ENCODE measurements around the gene RNF144A. TPM values are rescaled to one million over a fixed set of nuclear protein-coding genes. Genes with fewer than 3 reads are reported as not detected.

Gene RNF144A
- total and polyA plus RNA-seq, 2 donors (not counting 1 experiment from before 2014, with no cell fraction given) = 0.17 to 0.24 TPM

- Histone ChIP-seq H3K27me3 (ENCODE audit: control insufficient read depth, insufficient read depth, low read length) (no peaks in the 10 kb centered on the region), H3K4me3 (replicated peaks in 1 of 4; ENCODE audit: control extremely low read depth in 1 of 4, insufficient read depth in 1 of 4, low read depth in 3 of 4, low read length in 4 of 4) (no peak overlapping the region), H2AFZ (ENCODE audit: low read length) (no peak overlapping the region), H3K4me2 (ENCODE audit: extremely low read depth, insufficient read depth, low read length) (no peak overlapping the region), H3K9ac (ENCODE audit: insufficient read depth, low read length) (no peak overlapping the region), H3K79me2 (ENCODE audit: control insufficient read depth, insufficient read depth, low read length) (no peaks in the 10 kb centered on the region), H3K36me3 (ENCODE audit: control insufficient read depth, insufficient read depth, low read length) (no peaks in the 10 kb centered on the region), H4K20me1 (ENCODE audit: control insufficient read depth, extremely low read depth, insufficient read depth, low read length) (no peaks in the 10 kb centered on the region), H3K9me3 (ENCODE audit: control insufficient read depth, insufficient read depth, low read depth, low read length) (no peaks in the 10 kb centered on the region), H3K27ac (ENCODE audit: insufficient read depth, low read length) (no peak overlapping the region), H3K4me1 (ENCODE audit: control insufficient read depth, extremely low read depth, insufficient read depth, low read length) (no peaks in the 10 kb centered on the region)
- peak in 1 of 2 donors; percentile 8 for DNase-seq (ENCODE audit: low read depth in 2 of 2)
- TF ChIP-seq CTCF (conservative IDR thresholded peaks at IDR 0.05 in 1 of 2, IDR thresholded peaks at IDR 0.05 in 1 of 2; ENCODE audit: low read depth in 1 of 2, low read length in 2 of 2) = no peak
- no peak for TF ChIP-seq EZH2 (IDR thresholded peaks at IDR 0.05; ENCODE audit: low read length, missing control alignments)
Observed at GRCh38 chr2:6879011-6879410, 38.2 kb upstream of the RNF144A start.

GRCh38 chr2:6880200-6880733 is 36.9 kb upstream of the RNF144A start:
- Histone ChIP-seq H3K27me3 (ENCODE audit: control insufficient read depth, insufficient read depth, low read length) (no peaks in the 10 kb centered on the region), H3K4me3 (replicated peaks in 1 of 4; ENCODE audit: control extremely low read depth in 1 of 4, insufficient read depth in 1 of 4, low read depth in 3 of 4, low read length in 4 of 4) (no peak overlapping the region), H2AFZ (ENCODE audit: low read length) (no peak overlapping the region), H3K9me3 (ENCODE audit: control insufficient read depth, insufficient read depth, low read depth, low read length) (no peaks in the 10 kb centered on the region), H3K79me2 (ENCODE audit: control insufficient read depth, insufficient read depth, low read length) (no peaks in the 10 kb centered on the region), H3K9ac (ENCODE audit: insufficient read depth, low read length) (no peak overlapping the region), H4K20me1 (ENCODE audit: control insufficient read depth, extremely low read depth, insufficient read depth, low read length) (no peaks in the 10 kb centered on the region), H3K27ac (ENCODE audit: insufficient read depth, low read length) (no peak overlapping the region), H3K36me3 (ENCODE audit: control insufficient read depth, insufficient read depth, low read length) (no peaks in the 10 kb centered on the region), H3K4me2 (ENCODE audit: extremely low read depth, insufficient read depth, low read length) (no peak overlapping the region), H3K4me1 (ENCODE audit: control insufficient read depth, extremely low read depth, insufficient read depth, low read length) (no peaks in the 10 kb centered on the region)
- peak in 1 of 2 donors; percentile 6 for DNase-seq (ENCODE audit: low read depth in 2 of 2)
- no peak for TF ChIP-seq EZH2 (IDR thresholded peaks at IDR 0.05; ENCODE audit: low read length, missing control alignments)
- TF ChIP-seq CTCF (conservative IDR thresholded peaks at IDR 0.05 in 1 of 2, IDR thresholded peaks at IDR 0.05 in 1 of 2; ENCODE audit: low read depth in 1 of 2, low read length in 2 of 2) = no peak

GRCh38 chr2:6881046-6881445 is 36.2 kb upstream of the RNF144A start:
- no peaks in the 10 kb centered on the region for H4K20me1 ChIP-seq (ENCODE audit: control insufficient read depth, extremely low read depth, insufficient read depth, low read length)
- no peak for DNase-seq (ENCODE audit: low read depth in 2 of 2)
- no peak overlapping the region for H2AFZ ChIP-seq (ENCODE audit: low read length)
- no peaks in the 10 kb centered on the region for H3K36me3 ChIP-seq (ENCODE audit: control insufficient read depth, insufficient read depth, low read length)
- H3K4me2 ChIP-seq (ENCODE audit: extremely low read depth, insufficient read depth, low read length) = no peak overlapping the region
- H3K4me1 ChIP-seq (ENCODE audit: control insufficient read depth, extremely low read depth, insufficient read depth, low read length) = no peaks in the 10 kb centered on the region
- no peak overlapping the region for H3K4me3 ChIP-seq (replicated peaks in 1 of 4; ENCODE audit: control extremely low read depth in 1 of 4, insufficient read depth in 1 of 4, low read depth in 3 of 4, low read length in 4 of 4)
- TF ChIP-seq EZH2 (IDR thresholded peaks at IDR 0.05; ENCODE audit: low read length, missing control alignments) = no peak
- no peak for TF ChIP-seq CTCF (conservative IDR thresholded peaks at IDR 0.05 in 1 of 2, IDR thresholded peaks at IDR 0.05 in 1 of 2; ENCODE audit: low read depth in 1 of 2, low read length in 2 of 2)
- no peaks in the 10 kb centered on the region for H3K27me3 ChIP-seq (ENCODE audit: control insufficient read depth, insufficient read depth, low read length)
- no peaks in the 10 kb centered on the region for H3K79me2 ChIP-seq (ENCODE audit: control insufficient read depth, insufficient read depth, low read length)
- H3K9me3 ChIP-seq (ENCODE audit: control insufficient read depth, insufficient read depth, low read depth, low read length) = no peaks in the 10 kb centered on the region
- no peak overlapping the region for H3K27ac ChIP-seq (ENCODE audit: insufficient read depth, low read length)
- H3K9ac ChIP-seq (ENCODE audit: insufficient read depth, low read length) = no peak overlapping the region
